COLO829 (cell line): ENCODE data around the gene AOC2.
"Not testable (repeated sequence)": the region's sequence is repeated elsewhere in the genome, so short reads cannot be mapped to it uniquely, and the experiment has no call there.

Experiments
- DNase-seq: peaks from one replicate; pipeline ENCODE4 v3.0.0; 2012; ENCODE audit warnings: low spot score

The AOC2 gene

GRCh38 chr17:42883802-42884558 is 39.6 kb downstream of the AOC2 start:
- DNase-seq = no peak

- DNase-seq = not testable (repeated sequence)
Measured at GRCh38 chr17:42885806-42886205, 41.4 kb downstream of the AOC2 start.

GRCh38 chr17:42886283-42887176 is 42.1 kb downstream of the AOC2 start:
- no peak for DNase-seq

- DNase-seq = no peak
Measured at GRCh38 chr17:42889809-42890208, 45.4 kb downstream of the AOC2 start.

GRCh38 chr17:42891539-42892152 is 47.3 kb downstream of the AOC2 start:
- no peak for DNase-seq

- no peak for DNase-seq
Measured at GRCh38 chr17:42893359-42893758, 49.0 kb downstream of the AOC2 start.

GRCh38 chr17:42894283-42895184 is 50.2 kb downstream of the AOC2 start:
- DNase-seq = no peak

- DNase-seq = no peak
Measured at GRCh38 chr17:42895185-42895555, 50.8 kb downstream of the AOC2 start.

GRCh38 chr17:42898147-42898811 is 53.9 kb downstream of the AOC2 start:
- no peak for DNase-seq

GRCh38 chr17:42899981-42900380 is 55.6 kb downstream of the AOC2 start:
- not testable (repeated sequence) for DNase-seq
